Stimulated activated effector memory CD8-positive, alpha-beta T cell treated with anti-CD3 and anti-CD28 coated beads, Interleukin-12 subunit alpha, Interleukin-12 subunit beta, amount 100 ng/mL, for 72 hours (primary cell): ENCODE results near the gene RAB28.
"Not testable (repeated sequence)": the region's sequence is repeated elsewhere in the genome, so short reads cannot be mapped to it uniquely, and the experiment has no call there.

ENCODE experiments used
- ATAC-seq: fragments of 150-1000 bp; cut with Tn5 transposase; 2 replicates; pipeline ENCODE4 v1.10.0; 2021
- DNase-seq, 2 donors: peaks; one replicate each; pipeline ENCODE4 v3.0.0; 2021 to 2022; ENCODE audit warnings: low spot score in 2 of 2
- H3K27ac Mint-ChIP-seq: one replicate; pipeline ENCODE4 v1.8.0; 2022; ENCODE audit warnings: mild to moderate bottlenecking, mixed read lengths
- H3K36me3 Mint-ChIP-seq: one replicate; pipeline ENCODE4 v1.8.0; 2022; ENCODE audit warnings: mild to moderate bottlenecking, mixed read lengths
- H3K4me1 Mint-ChIP-seq: one replicate; pipeline ENCODE4 v1.8.0; 2022; ENCODE audit warnings: mixed read lengths
- H3K4me3 Mint-ChIP-seq: one replicate; pipeline ENCODE4 v1.8.0; 2022; ENCODE audit warnings: mild to moderate bottlenecking, mixed read lengths
- H3K9me3 Mint-ChIP-seq: one replicate; pipeline ENCODE4 v1.8.0; 2022; ENCODE audit warnings: mixed read lengths

RAB28 gene

DNA sequence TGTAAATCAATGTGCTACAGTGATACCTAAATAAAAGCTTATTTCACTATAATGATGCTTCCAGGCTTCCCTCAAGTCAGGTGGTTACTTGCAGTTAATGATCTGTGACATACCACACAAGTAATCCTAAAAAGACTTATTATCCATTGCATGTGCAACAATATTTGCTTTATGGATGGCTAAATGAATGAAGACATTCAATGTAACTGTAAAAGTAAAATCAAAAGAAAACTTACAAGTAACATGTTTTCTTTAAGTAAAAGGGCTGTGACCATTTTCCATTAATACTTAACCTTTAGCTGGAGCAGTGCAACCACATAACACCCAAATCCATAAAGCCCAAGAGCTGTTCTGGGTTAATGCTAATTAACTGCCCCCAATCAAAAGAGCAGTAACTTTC, 42.6 kb downstream of the RAB28 start:
- Mint-ChIP-seq H3K4me3 (no peak overlapping the region), H3K27ac (no peak overlapping the region), H3K36me3 (no peaks in the 10 kb centered on the region), H3K4me1 (peaks cover 18% of the 10 kb centered on the region), H3K9me3 (peaks cover 4% of the 10 kb centered on the region)
- no peak for ATAC-seq
- no peak for DNase-seq

DNA sequence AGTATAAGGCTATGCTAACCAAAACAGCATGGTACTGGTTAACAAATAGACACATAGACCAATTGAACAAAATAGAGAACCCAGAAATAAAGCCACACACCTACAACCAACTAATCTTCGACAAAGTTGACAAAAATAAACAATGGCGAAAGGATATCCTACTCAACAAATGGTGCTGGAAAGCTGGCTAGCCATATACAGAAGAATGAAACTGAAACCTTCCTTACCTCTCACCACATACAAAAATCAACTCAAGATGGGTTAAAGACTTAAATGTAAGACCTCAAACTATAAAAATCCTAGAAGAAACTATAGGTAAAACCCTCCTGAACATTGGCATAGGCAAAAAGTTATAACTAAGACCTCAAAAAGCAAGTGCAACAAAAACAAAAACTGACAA, 47.2 kb downstream of the RAB28 start:
- ATAC-seq (no peak), DNase-seq (no peak)
- H3K4me3 Mint-ChIP-seq, result no peak overlapping the region
- peaks cover 47% of the 10 kb centered on the region for H3K4me1 Mint-ChIP-seq
- H3K27ac Mint-ChIP-seq, result no peak overlapping the region
- no peaks in the 10 kb centered on the region for H3K36me3 Mint-ChIP-seq
- no peaks in the 10 kb centered on the region for H3K9me3 Mint-ChIP-seq

DNA sequence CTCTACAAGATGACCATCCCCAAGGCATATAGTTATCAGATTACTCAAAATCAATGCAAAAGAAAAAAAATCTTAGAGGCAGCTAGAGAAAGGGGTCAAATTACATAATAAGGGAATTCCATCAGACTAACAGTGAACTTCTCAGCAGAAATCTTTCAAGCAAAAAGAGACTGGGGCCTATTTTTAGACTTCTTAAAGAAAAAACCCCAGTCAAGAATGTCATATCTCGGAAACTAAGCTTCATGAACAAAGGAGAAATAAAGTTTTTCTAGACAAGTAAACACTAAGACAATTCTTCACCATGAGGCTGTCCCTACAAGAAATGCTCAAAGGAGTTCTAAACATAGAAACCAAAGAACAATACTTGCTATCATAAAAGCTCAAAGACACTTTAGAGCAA, 51.7 kb downstream of the RAB28 start:
- H3K36me3 Mint-ChIP-seq, result no peaks in the 10 kb centered on the region
- peaks cover 75% of the 10 kb centered on the region for H3K4me1 Mint-ChIP-seq
- no peak overlapping the region for H3K4me3 Mint-ChIP-seq
- ATAC-seq (no peak), DNase-seq (no peak)
- no peak overlapping the region for H3K27ac Mint-ChIP-seq
- no peaks in the 10 kb centered on the region for H3K9me3 Mint-ChIP-seq

DNA sequence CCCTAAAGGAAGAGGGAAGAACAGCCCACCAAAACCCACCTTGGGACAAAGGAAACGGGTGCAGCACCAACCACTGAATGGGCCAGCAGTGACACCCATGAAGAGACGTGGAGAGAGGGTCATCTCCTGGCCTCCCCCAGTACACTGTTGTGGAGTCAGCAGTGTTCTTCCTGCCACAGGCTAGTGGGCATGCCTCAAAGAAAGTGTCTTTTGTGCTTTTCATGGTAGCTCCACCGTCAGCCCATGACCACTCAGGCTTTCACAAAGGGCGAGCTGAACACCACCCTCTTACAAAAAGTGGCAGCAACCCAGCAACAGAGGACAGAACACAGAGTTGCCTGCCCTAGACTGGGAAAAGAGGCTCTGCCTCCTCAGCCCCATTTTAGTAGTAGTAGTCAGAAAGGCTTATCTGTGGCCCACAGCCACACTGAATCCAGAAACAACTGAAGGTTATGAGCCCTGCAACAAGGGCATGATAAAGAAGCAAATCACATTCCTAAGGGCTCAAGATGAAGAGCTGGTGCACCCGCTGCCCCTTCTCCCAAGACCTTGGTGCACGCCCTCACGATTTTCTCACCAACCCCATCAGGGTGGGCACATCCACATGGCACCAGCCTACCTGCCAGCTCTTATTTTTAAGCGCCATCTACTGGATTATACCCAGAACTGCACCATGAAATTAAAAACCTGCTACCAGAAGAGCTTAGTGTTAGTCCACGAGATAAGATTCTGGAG, 53.1 kb downstream of the RAB28 start:
- no peak for ATAC-seq
- DNase-seq, result no peak
- Mint-ChIP-seq H3K36me3 (no peaks in the 10 kb centered on the region), H3K9me3 (no peaks in the 10 kb centered on the region), H3K27ac (peak overlapping the region; percentile 27), H3K4me3 (no peak overlapping the region), H3K4me1 (peaks cover 65% of the 10 kb centered on the region)

DNA sequence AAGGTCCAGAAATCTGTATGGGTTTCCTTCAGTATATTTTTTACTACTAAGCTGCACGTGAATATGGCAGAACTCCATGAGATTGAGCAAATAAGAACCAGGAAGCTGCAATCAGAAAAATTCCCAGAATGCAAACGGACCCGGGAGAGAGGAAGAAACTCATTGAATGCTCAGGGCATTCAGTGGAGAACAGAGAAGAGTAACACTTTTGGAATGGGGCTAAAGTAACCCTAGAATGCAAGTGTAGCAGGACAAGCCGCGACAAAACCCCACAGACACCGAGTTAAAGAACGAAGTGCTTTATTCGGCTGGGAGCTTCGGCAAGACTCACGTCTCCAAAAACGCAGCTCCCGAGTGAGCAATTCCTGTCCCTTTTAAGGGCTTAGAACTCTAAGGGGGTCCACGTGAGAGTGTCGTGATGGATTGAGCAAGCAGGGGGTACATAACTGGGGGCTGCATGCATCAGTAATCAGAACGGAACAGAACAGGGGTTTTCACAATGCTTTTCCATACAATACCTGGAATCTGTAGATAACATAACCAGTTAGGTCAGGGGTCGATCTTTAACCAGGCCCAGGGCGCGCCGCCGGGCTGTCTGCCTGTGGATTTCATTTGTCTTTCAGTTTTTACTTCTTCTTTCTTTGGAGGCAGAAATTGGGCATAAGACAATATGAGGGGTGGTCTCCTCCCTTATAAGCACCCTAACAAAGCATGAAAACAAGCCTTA, 56.4 kb downstream of the RAB28 start:
- DNase-seq (no peak), ATAC-seq (no peak)
- peaks cover 40% of the 10 kb centered on the region for H3K4me1 Mint-ChIP-seq
- peaks cover 3% of the 10 kb centered on the region for H3K9me3 Mint-ChIP-seq
- H3K4me3 Mint-ChIP-seq, result no peak overlapping the region
- H3K36me3 Mint-ChIP-seq, result peaks cover 9% of the 10 kb centered on the region
- H3K27ac Mint-ChIP-seq, result no peak overlapping the region

DNA sequence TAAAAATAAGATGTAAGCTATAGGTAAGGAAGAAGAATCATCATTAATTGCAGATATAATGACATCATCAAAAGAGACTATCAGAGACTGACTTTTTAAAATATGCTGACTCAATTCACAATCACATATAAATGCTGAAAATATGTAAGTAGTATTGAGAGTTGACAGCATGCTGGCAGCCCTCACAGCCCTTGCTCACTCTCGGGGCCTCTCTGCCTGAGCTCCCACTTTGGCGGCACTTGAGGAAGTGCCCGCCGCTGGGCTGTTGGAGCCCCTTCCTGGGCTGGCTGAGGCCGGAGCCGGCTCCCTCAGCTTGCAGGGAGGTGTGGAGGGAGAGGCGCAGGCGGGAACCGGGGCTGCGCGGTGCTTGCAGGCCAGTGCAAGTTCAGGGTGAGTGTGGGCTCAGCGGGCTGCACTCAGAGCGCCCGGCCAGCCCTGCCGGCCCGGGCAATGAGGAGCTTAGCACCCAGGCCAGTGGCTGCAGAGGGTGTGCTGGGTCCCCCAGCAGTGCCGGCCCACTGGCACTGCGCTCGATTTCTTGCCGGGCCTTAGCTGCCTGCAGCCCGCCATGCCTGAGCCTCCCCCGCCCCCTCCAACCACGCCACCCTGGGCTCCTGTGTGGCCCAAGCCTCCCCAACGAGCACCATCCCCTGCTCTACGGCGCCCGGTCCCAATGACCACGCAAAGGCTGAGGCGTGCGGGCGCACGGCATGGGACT, 68.9 kb downstream of the RAB28 start:
- DNase-seq, result no peak
- no peak overlapping the region for H3K4me3 Mint-ChIP-seq
- H3K9me3 Mint-ChIP-seq, result peaks cover 5% of the 10 kb centered on the region
- H3K27ac Mint-ChIP-seq, result no peak overlapping the region
- H3K4me1 Mint-ChIP-seq, result peaks cover 37% of the 10 kb centered on the region
- no peaks in the 10 kb centered on the region for H3K36me3 Mint-ChIP-seq
- no peak for ATAC-seq

DNA sequence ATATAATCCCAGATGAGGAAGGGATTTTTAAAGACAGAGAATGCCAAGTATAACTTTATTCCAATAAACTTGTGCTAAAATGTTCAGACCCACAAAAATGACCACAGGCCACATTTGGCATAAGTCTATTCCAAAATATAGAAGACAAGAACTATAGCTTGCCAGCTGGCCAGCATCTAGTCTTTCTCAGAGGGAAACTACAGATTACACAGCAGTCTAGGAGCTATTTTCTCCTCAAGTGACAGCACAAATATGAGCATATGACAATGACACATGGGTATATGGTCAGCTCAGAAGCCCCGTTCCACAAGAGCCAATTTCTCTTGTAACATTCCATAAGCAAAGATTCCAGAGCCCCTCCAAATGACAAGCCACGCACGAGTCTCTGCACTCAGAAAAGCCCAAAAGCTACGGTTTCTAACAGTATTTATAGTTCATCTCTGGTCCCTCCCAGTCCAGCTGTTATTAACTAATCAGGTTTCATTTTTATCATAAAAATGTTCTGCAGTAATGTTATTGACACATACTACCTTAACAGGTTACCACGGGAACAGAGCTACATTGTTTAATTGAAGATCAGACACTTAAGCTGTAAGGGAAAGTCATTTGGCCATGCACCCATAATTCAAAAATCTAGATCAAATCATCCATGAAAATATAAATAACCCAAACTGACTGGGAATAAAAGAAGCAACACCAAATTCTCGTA, 70.3 kb downstream of the RAB28 start:
- peaks cover 2% of the 10 kb centered on the region for H3K9me3 Mint-ChIP-seq
- H3K4me3 Mint-ChIP-seq, result no peak overlapping the region
- H3K4me1 Mint-ChIP-seq, result peaks cover 28% of the 10 kb centered on the region
- H3K36me3 Mint-ChIP-seq, result no peaks in the 10 kb centered on the region
- peak overlapping the region; percentile 23 for H3K27ac Mint-ChIP-seq
- DNase-seq, result no peak
- no peak for ATAC-seq

DNA sequence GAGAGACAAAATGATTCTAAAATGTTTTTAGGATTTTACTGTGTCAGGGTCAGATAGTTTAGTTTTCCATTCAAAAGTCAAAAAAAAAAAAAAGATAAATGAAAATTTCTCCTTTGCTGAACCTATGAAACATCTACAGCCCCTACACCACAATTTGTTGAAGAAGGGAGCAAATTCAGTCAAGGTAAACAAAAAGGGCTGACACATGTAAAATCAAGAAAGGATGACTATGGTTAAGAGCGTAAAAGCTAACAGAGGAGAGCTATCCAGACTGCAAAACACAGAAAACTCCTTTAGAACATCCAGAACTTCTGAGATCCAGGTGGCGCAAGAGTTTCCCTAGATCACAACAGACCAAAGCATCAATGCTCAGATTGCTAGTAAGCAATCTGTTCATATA, 72.2 kb downstream of the RAB28 start:
- H3K36me3 Mint-ChIP-seq, result no peaks in the 10 kb centered on the region
- DNase-seq (no peak), ATAC-seq (no peak)
- H3K4me1 Mint-ChIP-seq, result peaks cover 11% of the 10 kb centered on the region
- no peak overlapping the region for H3K4me3 Mint-ChIP-seq
- no peaks in the 10 kb centered on the region for H3K9me3 Mint-ChIP-seq
- H3K27ac Mint-ChIP-seq, result no peak overlapping the region

DNA sequence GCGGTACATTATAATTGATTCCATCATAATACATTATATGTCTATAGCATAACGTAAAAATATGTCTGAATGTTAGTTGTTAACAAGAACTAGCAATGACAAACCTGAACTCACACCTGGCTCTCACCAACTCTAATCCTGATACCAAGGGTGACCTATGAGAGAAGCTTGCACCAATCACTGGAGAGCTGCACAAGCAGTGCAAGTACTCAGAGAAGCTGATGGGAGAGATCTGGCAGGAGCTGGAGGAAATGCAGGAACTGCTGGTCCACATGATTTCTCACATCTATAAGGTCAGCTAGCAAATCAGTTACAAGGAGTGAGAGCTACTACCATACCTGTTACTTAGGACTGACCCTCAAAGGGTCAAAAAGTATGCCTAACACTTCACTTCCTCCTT, 74.8 kb downstream of the RAB28 start:
- DNase-seq, result no peak
- H3K36me3 Mint-ChIP-seq, result no peaks in the 10 kb centered on the region
- no peak for ATAC-seq
- H3K9me3 Mint-ChIP-seq, result no peaks in the 10 kb centered on the region
- H3K4me1 Mint-ChIP-seq, result peaks cover 11% of the 10 kb centered on the region
- H3K27ac Mint-ChIP-seq, result no peak overlapping the region
- H3K4me3 Mint-ChIP-seq, result no peak overlapping the region

DNA sequence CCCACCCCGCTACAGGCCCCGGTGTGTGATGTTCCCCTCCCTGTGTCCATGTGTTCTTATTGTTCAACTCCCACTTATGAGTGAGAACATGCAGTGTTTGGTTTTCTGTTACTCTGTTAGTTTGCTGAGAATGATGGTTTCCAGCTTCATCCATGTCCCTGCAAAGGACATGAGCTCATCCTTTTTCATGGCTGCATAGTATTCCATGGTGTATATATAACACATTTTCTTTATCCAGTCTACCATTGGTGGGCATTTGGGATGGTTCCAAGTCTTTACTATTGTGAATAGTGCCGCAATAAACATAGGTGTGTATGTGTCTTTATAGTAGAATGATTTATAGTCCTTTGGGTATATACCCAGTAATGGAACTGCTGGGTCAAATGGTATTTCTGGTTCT, 78.0 kb downstream of the RAB28 start:
- not testable (repeated sequence) for ATAC-seq, H3K36me3 Mint-ChIP-seq, H3K9me3 Mint-ChIP-seq, DNase-seq, H3K4me3 Mint-ChIP-seq, H3K4me1 Mint-ChIP-seq, H3K27ac Mint-ChIP-seq

DNA sequence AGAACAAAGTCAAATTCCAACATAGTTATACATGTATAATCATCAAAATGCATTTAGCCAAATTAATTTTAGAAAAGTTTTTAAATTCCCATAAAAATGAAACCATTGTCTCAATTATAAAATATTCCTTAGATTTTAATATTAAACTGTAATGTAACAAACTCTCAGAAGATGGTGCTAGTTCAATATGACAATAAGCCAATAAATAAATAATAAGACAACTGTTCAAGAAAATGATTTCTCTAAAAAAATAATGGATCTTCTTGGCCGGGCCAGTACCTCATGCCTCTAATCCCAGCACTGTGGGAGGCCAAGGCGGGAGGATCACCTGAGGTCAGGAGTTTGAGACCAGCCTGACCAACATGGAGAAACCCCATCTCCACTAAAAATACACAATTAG, 80.3 kb downstream of the RAB28 start:
- Mint-ChIP-seq H3K4me1 (no peaks in the 10 kb centered on the region), H3K27ac (no peak overlapping the region), H3K36me3 (no peaks in the 10 kb centered on the region), H3K4me3 (no peak overlapping the region), H3K9me3 (no peaks in the 10 kb centered on the region)
- ATAC-seq, result no peak
- DNase-seq, result no peak

DNA sequence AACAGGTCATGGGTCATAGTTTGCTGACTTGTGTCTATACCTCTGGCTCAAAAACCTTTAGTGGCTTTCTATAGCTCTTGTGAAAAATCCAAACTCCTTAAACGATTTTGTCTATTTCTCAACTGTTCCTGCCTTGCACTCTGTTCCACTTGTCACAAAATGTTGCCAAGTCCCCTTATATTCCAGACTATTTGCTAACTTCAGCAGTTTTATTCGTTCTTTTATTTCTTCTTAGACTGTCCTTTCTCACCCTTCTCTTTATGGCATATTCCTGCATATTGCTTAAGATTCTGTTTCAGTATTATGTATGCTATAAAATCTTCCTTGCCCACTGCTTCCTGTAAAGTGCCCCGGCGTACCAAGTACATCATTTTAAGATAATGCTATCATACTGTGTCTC, 80.8 kb downstream of the RAB28 start:
- H3K27ac Mint-ChIP-seq, result no peak overlapping the region

DNA sequence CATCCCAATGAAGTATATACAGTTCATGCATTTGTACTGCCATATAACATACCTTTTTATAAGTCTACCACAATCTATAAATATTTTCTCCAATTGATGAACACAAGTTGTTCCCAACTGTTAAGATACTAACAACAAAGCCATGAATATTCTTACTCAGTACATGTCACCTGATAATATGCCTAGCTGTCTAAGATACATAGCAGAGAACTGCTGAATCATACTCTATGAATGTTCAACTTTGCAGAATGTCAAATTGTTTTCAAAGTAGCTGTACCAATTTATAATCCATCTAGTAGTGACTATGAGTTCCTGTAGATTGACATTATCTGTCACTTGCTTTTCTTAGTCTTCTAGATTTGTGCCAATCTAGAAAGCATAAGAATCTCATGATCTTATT, 84.9 kb downstream of the RAB28 start:
- Mint-ChIP-seq H3K27ac (no peak overlapping the region), H3K36me3 (no peaks in the 10 kb centered on the region), H3K4me1 (peaks cover 4% of the 10 kb centered on the region), H3K9me3 (no peaks in the 10 kb centered on the region), H3K4me3 (no peak overlapping the region)
- ATAC-seq (no peak), DNase-seq (no peak)

More for the DNA sequence above, 80.8 kb downstream of the RAB28 start:
- DNase-seq, result no peak
- Mint-ChIP-seq H3K4me3 (no peak overlapping the region), H3K36me3 (no peaks in the 10 kb centered on the region), H3K4me1 (no peaks in the 10 kb centered on the region), H3K9me3 (no peaks in the 10 kb centered on the region)
- ATAC-seq, result no peak

DNA sequence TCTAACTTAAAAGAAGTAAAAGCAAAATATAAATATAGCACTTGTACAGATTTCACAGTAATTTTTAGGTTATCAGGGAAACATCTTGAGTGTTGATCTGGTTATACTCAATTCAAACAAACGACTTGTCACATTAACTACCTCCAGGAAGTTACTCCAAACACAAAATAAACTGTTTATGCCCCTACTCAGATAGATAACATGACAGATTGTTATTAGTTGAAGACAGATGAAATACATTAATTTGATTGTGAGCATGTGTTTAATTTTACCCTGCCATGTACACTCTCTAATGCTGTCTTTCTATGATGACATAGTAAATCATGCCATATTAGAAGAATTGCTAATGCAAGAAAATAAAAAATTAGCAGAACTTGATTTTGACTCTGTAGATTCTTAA, 88.0 kb downstream of the RAB28 start:
- ATAC-seq (no peak), DNase-seq (no peak)
- peaks cover 10% of the 10 kb centered on the region for H3K4me1 Mint-ChIP-seq
- no peaks in the 10 kb centered on the region for H3K9me3 Mint-ChIP-seq
- no peak overlapping the region for H3K27ac Mint-ChIP-seq
- H3K36me3 Mint-ChIP-seq, result no peaks in the 10 kb centered on the region
- no peak overlapping the region for H3K4me3 Mint-ChIP-seq

DNA sequence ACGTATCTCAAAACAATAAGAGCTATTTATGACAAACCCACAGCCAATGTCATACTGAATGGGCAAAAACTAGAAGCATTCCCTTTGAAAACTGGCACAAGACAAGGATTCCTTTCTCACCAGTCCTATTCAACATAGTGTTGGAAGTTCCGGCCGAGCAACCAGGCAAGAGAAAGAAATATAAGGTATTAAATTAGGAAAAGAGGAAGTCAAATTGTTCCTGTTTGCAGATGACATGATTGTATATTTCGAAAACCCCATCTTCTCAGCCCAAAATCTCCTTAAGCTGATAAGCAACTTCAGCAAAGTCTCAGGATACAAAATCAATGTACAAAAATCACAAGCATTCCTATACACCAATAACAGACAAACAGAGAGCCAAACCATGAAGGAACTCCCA, 94.2 kb downstream of the RAB28 start:
- peaks cover 25% of the 10 kb centered on the region for H3K4me1 Mint-ChIP-seq
- H3K27ac Mint-ChIP-seq, ATAC-seq: not testable (repeated sequence)

More for the DNA sequence above, 94.2 kb downstream of the RAB28 start:
- H3K9me3 Mint-ChIP-seq, H3K36me3 Mint-ChIP-seq, H3K4me3 Mint-ChIP-seq, DNase-seq: not testable (repeated sequence)
